Ascending aorta (tissue), 2 donors: ENCODE measurements around the gene TBC1D5. TPM values are rescaled to one million over a fixed set of nuclear protein-coding genes. Genes with fewer than 3 reads are reported as not detected.
A peak's percentile ranks its signal among the peaks of the same experiment; 100 is the strongest.

ENCODE experiments used
- DNase-seq, 2 donors: peaks; one replicate each; pipeline ENCODE4 v3.0.0-alpha.2; 2019; ENCODE audit warnings: low spot score in 2 of 2
- H3K27ac ChIP-seq, 2 donors: fragments of 200-600 bp; sonication (generic); one replicate each; pipeline ENCODE4 v1.5.1; 2016 to 2017; ENCODE audit warnings: mild to moderate bottlenecking in 1 of 2
- H3K27me3 ChIP-seq: fragments of 200-600 bp; sonication (generic); one replicate; pipeline ENCODE4 v1.5.1; 2017
- H3K36me3 ChIP-seq, 2 donors: fragments of 200-600 bp; sonication (generic); one replicate each; pipeline ENCODE4 v1.5.1; 2016
- H3K4me1 ChIP-seq, 2 donors: fragments of 200-600 bp; sonication (generic); one replicate each; pipeline ENCODE4 v1.5.1; 2016 to 2017; ENCODE audit warnings: mild to moderate bottlenecking in 1 of 2
- H3K4me3 ChIP-seq, 2 donors: fragments of 200-600 bp; sonication (generic); one replicate each; pipeline ENCODE4 v1.5.1; 2016 to 2017; ENCODE audit warnings: mild to moderate bottlenecking in 1 of 2
- H3K9me3 ChIP-seq, 2 donors: fragments of 200-600 bp; sonication (generic); one replicate each; pipeline ENCODE4 v1.5.1; 2016
- intact Hi-C: fragments of 100-400 bp; cut with DNase I; formaldehyde crosslinking; loops from one replicate; pipeline ENCODE4 v1.15.1; 2023
- total RNA-seq: library from RNA; depleted of rRNA; stranded (reverse); fragments of >200 nt; gene quantifications from one replicate; pipeline ENCODE4 v1.1.0, GENCODE V29; 2016
- TF ChIP-seq, protein P1 (sequence below), 3 experiments: fragments of 200-600 bp in 2 of 3; fragments of 450-650 bp in 1 of 3; sonication (generic) in 2 of 3; IDR thresholded peaks; one replicate each; pipeline ENCODE4 v1.5.1; 2016 to 2019; ENCODE audit warnings: antibody characterized with exemption in 3 of 3, mild to moderate bottlenecking in 1 of 3, moderate library complexity in 1 of 3

The TBC1D5 gene
- total RNA-seq, 1 donor from 2014 or later, result 43.3 TPM

DNA sequence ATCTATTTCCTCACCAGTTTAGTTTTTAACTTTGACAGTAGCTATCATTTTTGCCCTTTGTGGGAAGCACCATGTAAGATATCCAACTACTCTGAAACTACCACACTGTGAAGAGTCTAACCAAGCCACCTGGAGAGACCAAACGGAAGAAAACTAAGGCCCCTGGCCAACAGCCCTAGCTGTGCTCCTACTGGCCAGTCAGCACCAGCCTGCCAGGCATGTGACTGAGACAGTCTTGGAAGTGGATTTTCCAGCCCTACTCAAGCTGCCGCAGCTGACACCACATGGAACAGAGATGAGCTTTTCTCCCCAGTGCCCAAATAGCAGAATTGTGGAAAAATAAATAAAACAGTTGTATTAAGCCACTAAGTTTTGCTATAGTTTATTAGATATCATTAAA, 2.9 kb upstream of the TBC1D5 start:
- TF ChIP-seq, protein P1, sequence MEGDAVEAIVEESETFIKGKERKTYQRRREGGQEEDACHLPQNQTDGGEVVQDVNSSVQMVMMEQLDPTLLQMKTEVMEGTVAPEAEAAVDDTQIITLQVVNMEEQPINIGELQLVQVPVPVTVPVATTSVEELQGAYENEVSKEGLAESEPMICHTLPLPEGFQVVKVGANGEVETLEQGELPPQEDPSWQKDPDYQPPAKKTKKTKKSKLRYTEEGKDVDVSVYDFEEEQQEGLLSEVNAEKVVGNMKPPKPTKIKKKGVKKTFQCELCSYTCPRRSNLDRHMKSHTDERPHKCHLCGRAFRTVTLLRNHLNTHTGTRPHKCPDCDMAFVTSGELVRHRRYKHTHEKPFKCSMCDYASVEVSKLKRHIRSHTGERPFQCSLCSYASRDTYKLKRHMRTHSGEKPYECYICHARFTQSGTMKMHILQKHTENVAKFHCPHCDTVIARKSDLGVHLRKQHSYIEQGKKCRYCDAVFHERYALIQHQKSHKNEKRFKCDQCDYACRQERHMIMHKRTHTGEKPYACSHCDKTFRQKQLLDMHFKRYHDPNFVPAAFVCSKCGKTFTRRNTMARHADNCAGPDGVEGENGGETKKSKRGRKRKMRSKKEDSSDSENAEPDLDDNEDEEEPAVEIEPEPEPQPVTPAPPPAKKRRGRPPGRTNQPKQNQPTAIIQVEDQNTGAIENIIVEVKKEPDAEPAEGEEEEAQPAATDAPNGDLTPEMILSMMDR (IDR thresholded peaks at IDR 0.05), result no peak

DNA sequence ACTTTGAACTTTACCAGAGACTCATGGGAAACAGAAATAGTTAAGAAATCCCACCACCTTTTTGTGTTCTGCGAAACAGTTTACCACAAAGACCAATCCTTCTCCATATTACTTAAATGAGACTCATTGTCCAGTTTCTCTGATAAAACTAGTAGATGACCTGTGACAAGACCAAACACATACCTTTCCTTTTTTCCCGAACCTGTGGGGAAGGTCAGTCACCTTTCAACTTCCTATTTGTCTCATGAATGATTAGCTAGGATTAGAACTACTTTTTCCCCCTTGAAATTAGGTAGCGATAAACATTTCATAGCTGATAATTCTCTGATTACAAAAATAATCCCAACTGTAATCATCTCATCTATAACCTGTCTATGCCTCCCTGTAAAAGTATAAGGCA, 2.3 kb upstream of the TBC1D5 start:
- TF ChIP-seq, protein P1 (IDR thresholded peaks at IDR 0.05), result no peak
- no peak overlapping the region for H3K27ac ChIP-seq
- H3K9me3 ChIP-seq, result no peaks in the 10 kb centered on the region
- intact Hi-C loops, result loop anchor here (5.0 to 10.0 kb wide), 3 partner anchors 312 to 680 kb away; partner anchors contain the start of gene SATB1
- H3K4me3 ChIP-seq, result no peak overlapping the region
- no peaks in the 10 kb centered on the region for H3K36me3 ChIP-seq
- peaks cover 2 to 12% of the 10 kb centered on the region in 2 donors for H3K4me1 ChIP-seq
- no peak for DNase-seq
- no peaks in the 10 kb centered on the region for H3K27me3 ChIP-seq

More for the DNA sequence above, 2.9 kb upstream of the TBC1D5 start:
- peaks cover 0 to 8% of the 10 kb centered on the region in 2 donors for H3K4me1 ChIP-seq
- no peak overlapping the region for H3K4me3 ChIP-seq
- no peak overlapping the region for H3K27ac ChIP-seq
- no peaks in the 10 kb centered on the region for H3K36me3 ChIP-seq
- intact Hi-C loops, result loop anchor here (10.0 kb wide), 1 partner anchor 680 kb away; the partner anchor contains the start of gene SATB1
- no peaks in the 10 kb centered on the region for H3K27me3 ChIP-seq
- no peaks in the 10 kb centered on the region for H3K9me3 ChIP-seq
- DNase-seq, result no peak

DNA sequence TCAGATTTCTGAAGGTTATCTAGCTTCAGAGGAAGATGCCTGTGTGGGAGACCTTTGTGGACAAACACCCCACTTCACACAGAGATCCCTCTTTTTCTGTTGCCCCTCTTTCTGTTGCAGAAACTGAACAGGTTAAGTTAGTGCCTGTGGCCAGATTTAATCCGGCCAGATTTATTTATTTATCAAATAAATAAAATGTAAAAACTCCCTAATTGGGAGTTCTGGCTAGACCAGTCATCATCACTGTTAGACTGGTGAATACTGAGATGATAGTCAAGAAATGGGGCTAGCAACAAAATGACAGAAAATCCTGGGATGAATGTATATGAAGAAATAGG, 1.2 kb upstream of the TBC1D5 start:
- peak overlapping the region; percentile 93 to 98 for H3K27ac ChIP-seq
- H3K27me3 ChIP-seq, result no peaks in the 10 kb centered on the region
- TF ChIP-seq, protein P1 (IDR thresholded peaks at IDR 0.05), result no peak
- no peak overlapping the region for H3K4me3 ChIP-seq
- no peaks in the 10 kb centered on the region for H3K9me3 ChIP-seq
- H3K4me1 ChIP-seq, result peaks cover 2 to 17% of the 10 kb centered on the region in 2 donors
- no peaks in the 10 kb centered on the region for H3K36me3 ChIP-seq
- intact Hi-C loops, result loop anchor here (2.0 to 10.0 kb wide), 4 partner anchors 105 to 681 kb away; partner anchors contain the start of gene SATB1
- DNase-seq, result no peak

DNA sequence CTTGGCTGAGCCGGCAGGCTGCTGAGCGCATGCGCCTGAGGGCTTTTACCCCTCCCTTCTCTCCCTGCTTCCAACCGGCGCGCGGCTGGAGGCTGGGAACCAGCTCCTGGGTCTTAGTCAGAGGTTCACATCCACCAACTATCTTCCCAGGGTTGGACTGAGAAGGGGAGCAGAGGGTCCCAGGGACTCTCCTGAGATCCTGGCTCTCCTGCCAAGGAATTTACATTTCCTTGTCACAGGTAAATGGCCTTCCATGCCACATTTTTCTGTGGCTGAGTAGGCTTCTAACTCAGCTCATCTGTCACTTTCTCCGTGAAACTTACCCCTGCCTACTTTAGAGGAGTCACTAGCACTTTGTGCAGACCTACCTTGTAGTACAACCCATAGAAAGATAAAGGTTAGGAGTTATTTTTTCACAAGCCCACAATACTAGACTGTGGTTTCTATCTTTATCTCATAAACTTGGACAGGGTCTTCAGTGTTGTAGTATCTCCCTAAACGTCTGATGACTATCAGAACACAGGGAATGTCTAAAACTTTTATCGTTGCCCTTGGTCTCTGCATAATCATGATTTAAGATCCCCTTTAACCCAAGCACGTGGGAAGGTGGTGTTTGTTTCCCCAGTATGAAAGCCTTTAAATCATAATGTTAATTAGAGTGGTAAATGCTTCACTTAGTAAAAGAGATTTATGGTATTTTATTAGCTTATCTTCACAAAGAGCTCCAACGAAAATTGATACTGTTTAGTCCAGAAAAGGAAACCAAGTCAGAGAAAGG, 638 bp upstream of the TBC1D5 start:
- H3K27me3 ChIP-seq, result no peaks in the 10 kb centered on the region
- peaks cover 2 to 17% of the 10 kb centered on the region in 2 donors for H3K4me1 ChIP-seq
- TF ChIP-seq, protein P1 (IDR thresholded peaks at IDR 0.05), result no peak
- intact Hi-C loops, result loop anchor here (2.0 to 10.0 kb wide), 4 partner anchors 104 to 682 kb away; partner anchors contain the start of gene SATB1
- no peaks in the 10 kb centered on the region for H3K36me3 ChIP-seq
- H3K27ac ChIP-seq, result peak overlapping the region; percentile 93 to 98
- peak overlapping the region; percentile 68 to 96 for H3K4me3 ChIP-seq
- H3K9me3 ChIP-seq, result no peaks in the 10 kb centered on the region
- no peak for DNase-seq

DNA sequence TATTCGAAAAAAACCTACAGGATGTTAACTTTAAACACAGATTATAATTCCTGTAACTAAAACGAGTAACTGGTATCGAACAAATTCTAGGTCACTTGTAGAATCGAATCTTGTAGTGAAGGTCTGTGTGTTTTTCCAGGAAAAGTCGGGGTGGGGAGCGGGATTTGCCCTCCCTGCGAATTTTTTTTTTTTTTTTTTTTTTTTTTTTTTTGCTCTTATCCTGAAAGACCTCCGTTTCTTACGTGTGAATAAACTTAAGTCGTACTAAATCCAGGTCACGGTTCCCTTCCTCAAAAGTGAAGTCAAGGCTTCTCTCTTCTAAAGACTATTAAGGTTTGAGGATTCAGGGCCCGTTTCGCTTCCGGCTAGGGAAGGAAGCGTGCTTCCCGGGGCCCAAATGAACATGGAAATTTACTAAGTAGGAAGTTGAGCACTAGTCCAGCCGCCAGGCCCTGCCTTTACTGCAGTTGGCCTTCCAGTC, 770 bp downstream of the TBC1D5 start:
- DNase-seq, result no peak
- H3K9me3 ChIP-seq, result no peaks in the 10 kb centered on the region
- peak overlapping the region; percentile 68 to 96 for H3K4me3 ChIP-seq
- no peaks in the 10 kb centered on the region for H3K36me3 ChIP-seq
- H3K4me1 ChIP-seq, result peaks cover 2 to 17% of the 10 kb centered on the region in 2 donors
- peak overlapping the region; percentile 93 to 98 for H3K27ac ChIP-seq
- TF ChIP-seq, protein P1 (IDR thresholded peaks at IDR 0.05), result no peak
- intact Hi-C loops, result loop anchor here (2.0 to 10.0 kb wide), 4 partner anchors 103 to 683 kb away; partner anchors contain the start of gene SATB1
- H3K27me3 ChIP-seq, result no peaks in the 10 kb centered on the region
